Thyroid gland (tissue), 4 donors: Measurements from ENCODE around the gene PER2.

Experiments
- POLR2A ChIP-seq, 2 donors: fragments of 450-650 bp; IDR thresholded peaks; one replicate each; pipeline ENCODE4 v1.6.1; 2017; ENCODE audit warnings: antibody characterized with exemption in 2 of 2, mild to moderate bottlenecking in 2 of 2, moderate library complexity in 1 of 2
- TF ChIP-seq, protein P1 (sequence below), 6 experiments: fragments of 200-600 bp in 3 of 6; fragments of 450-650 bp in 3 of 6; sonication (generic) in 3 of 6; IDR thresholded peaks; one replicate each; pipeline ENCODE4 v1.5.1; 2016 to 2019; ENCODE audit warnings: antibody characterized with exemption in 6 of 6, mild to moderate bottlenecking in 2 of 6, inconsistent platforms in 1 of 6, moderate library complexity in 1 of 6

GRCh38 chr2:238242731-238243495, 45.5 kb downstream of the PER2 start:
- TF ChIP-seq, protein P1, sequence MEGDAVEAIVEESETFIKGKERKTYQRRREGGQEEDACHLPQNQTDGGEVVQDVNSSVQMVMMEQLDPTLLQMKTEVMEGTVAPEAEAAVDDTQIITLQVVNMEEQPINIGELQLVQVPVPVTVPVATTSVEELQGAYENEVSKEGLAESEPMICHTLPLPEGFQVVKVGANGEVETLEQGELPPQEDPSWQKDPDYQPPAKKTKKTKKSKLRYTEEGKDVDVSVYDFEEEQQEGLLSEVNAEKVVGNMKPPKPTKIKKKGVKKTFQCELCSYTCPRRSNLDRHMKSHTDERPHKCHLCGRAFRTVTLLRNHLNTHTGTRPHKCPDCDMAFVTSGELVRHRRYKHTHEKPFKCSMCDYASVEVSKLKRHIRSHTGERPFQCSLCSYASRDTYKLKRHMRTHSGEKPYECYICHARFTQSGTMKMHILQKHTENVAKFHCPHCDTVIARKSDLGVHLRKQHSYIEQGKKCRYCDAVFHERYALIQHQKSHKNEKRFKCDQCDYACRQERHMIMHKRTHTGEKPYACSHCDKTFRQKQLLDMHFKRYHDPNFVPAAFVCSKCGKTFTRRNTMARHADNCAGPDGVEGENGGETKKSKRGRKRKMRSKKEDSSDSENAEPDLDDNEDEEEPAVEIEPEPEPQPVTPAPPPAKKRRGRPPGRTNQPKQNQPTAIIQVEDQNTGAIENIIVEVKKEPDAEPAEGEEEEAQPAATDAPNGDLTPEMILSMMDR (IDR thresholded peaks at IDR 0.05): no peak
- TF ChIP-seq POLR2A (IDR thresholded peaks at IDR 0.05): no peak
